GM12873 (cell line): ENCODE data around the gene DLX6.

Experiments used
- CTCF ChIP-seq: IDR thresholded peaks from 2 replicates; pipeline ENCODE4 v1.5.1; 2012; ENCODE audit warnings: low read depth, mild to moderate bottlenecking, moderate library complexity, low read length, control low read depth; ENCODE audit not compliant: insufficient read depth; ENCODE audit errors: missing control alignments

Gene DLX6

DNA sequence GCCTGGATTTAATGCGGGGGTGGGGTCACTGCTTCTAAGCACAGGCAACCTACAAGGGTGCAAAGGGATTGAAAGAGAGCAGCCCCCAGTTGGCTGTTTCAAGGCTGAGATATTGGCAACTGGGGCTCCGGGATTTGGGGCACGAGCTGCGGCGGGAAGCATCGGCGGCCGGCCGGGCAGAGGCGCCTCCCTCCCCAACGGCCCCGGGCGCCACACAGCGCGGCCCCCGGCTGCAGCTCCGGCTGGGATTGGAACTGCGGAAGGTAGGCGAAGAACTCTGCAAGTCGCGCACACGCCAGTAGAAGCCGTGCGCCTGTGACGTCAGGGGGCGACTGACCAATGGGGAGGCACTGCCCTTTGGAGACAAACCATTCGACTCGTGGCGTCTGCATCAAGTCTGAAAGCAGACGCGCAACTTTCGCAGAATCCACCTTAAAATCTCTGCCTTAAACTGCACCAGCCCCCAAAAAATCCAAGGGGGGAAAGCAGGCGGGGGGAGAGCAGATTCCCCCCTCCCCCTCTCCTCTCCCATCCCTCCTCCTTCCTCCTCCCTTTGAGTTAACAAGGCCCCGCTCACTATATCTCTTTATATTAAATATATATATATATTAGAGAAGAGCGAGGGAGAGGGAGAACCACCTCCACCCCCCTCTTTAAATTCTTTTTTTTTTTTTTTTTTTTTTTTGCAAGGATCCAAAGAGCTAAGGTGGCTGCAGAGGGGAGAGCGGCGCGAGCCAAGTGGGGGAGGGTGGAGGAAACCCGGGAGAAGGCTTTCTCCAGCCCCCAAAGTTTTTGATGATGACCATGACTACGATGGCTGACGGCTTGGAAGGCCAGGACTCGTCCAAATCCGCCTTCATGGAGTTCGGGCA lies at the start of gene DLX6:
Gene DLX6 (plus strand): TSS at position 371 of the 872 bp plus-strand sequence. CDS start 425 bp downstream, at position 796.
- no peak for TF ChIP-seq CTCF

- no peak for TF ChIP-seq CTCF
These were observed 46.2 kb upstream of the DLX6 start for GRCh38 chr7:96959135-96959534.

DNA sequence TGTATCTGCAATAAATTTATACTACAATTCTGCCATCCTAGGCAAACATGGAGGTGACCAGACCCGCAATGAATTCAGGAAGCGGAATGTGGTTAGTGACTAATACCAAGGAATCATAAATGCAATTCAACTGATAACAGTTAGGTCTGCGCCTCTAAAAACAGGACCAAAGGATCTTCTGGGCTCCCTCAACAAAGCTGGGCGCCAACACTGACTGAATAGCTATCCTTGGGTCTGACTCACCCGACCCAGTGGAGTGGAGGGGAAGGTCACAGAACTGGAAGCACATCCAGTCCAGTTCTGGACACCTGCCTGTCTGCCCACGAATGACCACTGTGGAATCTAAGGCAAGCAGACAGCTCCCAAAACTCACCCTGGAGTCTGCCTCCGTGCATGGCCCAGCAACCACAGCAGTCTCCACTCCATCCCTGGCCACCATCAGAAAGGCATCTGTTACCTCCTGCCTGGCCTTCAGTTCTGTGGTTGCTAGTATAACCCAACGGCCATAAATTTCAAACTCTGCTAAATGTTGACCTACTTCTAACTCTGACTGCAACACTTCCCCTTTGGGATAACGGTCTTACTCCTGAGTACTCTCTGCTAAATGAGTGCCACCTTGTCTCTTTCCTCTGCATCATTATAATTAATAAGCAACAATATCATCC lies 43.0 kb upstream of the DLX6 start:
- no peak for TF ChIP-seq CTCF

DNA sequence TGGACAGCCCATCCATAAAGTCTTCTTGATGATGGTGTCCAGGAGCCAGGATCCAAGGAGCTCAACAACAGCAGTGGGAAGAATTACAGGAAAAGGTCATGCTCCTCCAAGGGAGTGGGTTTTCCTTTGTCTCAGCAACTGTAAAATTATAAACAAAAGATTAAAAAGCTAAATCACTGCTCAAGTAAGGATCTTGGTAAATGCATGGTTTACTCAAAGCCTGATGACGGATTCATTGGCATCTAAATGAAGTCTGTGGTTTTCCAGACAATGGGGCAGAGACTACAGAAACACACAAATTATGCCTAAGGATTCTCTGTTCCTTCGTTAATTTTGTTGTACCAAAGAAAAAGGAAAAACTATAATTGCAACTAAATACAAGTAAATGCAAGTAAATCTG lies 36.4 kb upstream of the DLX6 start:
- no peak for TF ChIP-seq CTCF

DNA sequence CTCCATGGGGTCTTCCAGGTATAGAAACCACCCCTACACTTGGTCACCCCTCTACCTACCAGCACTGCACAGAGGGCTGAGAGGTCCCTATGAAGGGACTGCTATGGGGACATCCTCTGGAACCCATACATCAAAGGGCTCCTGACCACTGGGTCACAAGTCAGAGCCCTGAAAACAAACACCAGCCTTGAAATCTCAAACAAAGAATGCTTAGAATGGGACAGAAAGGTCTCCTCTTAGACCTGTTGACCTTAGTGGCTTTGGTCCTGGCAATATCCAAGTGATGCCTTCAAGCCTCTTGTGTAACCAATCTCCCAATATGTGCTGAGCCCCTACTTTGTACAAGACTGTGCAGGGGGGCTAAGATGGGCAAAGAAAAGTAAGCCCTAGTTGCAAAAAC lies 34.6 kb upstream of the DLX6 start:
- no peak for TF ChIP-seq CTCF

DNA sequence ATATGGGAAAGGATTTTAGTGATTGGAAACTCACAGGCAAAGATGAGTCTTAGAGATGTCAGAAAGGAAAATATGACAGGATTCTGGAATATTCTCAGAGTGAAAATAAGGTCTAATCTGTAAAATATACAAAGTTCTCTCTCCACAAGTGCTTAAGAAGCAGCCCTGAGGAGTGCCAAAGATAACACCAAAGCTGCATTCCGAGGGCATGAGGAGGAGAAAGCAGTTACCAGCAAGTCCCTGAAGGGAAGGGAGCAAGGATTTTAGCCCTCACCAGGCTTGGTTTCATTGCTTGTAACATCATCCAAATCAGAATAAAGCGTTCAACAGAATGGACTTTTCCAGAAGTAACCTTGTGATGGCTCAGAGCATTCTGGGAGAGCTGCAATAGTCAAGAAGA lies 31.4 kb upstream of the DLX6 start:
- TF ChIP-seq CTCF, result no peak

GRCh38 chr7:96976106-96976505 lies 29.2 kb upstream of the DLX6 start:
- TF ChIP-seq CTCF, result no peak
